Measurements from ENCODE around the gene LCNL1.

DNA sequence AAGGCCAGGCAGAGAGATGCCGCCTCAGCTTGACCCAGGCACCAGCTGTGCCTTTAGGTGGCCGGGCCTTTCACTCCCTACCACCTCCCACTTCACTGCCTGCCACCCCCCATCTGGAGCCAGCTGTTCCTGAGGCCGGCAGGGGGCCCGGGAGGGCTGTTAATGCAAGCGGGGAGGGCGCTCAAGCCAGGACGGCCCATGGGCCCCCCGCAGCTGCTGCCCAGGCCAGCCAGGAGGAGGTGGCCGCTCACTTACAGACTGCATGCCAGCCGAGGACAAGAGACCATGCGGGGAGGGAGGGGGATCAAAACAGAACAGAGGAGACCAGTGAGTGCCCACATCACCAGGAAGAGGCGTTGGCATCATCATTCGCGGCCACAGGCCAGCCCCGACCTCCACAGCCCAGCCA, 40.8 kb downstream of the LCNL1 start:
- TF ChIP-seq CTCF (IDR thresholded peaks at IDR 0.05) (no peak), POLR2A (IDR thresholded peaks at IDR 0.05) (no peak), POLR2AphosphoS5 (IDR thresholded peaks at IDR 0.05) (no peak), EP300 (IDR thresholded peaks at IDR 0.05) (no peak)

Measured in sigmoid colon (tissue), 4 donors.